GM23338 (cell line): ENCODE data around the gene PLEKHM1. TPM values are rescaled to one million over a fixed set of nuclear protein-coding genes. Genes with fewer than 3 reads are reported as not detected.

ENCODE experiments used
- ATAC-seq: fragments of 200-7000 bp; cut with Tn5 transposase; 3 replicates; pipeline ENCODE4 v1.9.1; 2020
- DNase-seq: peaks from one replicate; pipeline ENCODE4 v3.0.0-alpha.2; 2015; ENCODE audit warnings: low spot score
- H2AFZ ChIP-seq: fragments of 200-600 bp; sonication (generic); 2 replicates; pipeline ENCODE4 v1.8.0; 2016; ENCODE audit warnings: antibody characterized with exemption, mild to moderate bottlenecking, moderate library complexity
- H3F3A ChIP-seq: fragments of 200-600 bp; sonication (generic); replicated peaks from 2 replicates; pipeline ENCODE4 v1.8.0; 2017; ENCODE audit warnings: antibody characterized with exemption, mixed run types, low read depth
- H3K27ac ChIP-seq: fragments of 200-600 bp; sonication (generic); 2 replicates; pipeline ENCODE4 v1.6.1; 2016; ENCODE audit warnings: low read depth
- H3K27me3 ChIP-seq: fragments of 200-600 bp; sonication (generic); 2 replicates; pipeline ENCODE4 v1.8.0; 2016; ENCODE audit warnings: mild to moderate bottlenecking, mixed run types, moderate library complexity; ENCODE audit not compliant: insufficient read depth
- H3K36me3 ChIP-seq: fragments of 200-600 bp; sonication (generic); 2 replicates; pipeline ENCODE4 v1.8.0; 2016; ENCODE audit warnings: mild to moderate bottlenecking; ENCODE audit not compliant: insufficient read depth
- H3K4me1 ChIP-seq: fragments of 200-600 bp; sonication (generic); 2 replicates; pipeline ENCODE4 v1.8.0; 2016; ENCODE audit warnings: mild to moderate bottlenecking, moderate library complexity; ENCODE audit not compliant: insufficient read depth
- H3K4me2 ChIP-seq: fragments of 200-600 bp; sonication (generic); 2 replicates; pipeline ENCODE4 v1.7.1; 2017; ENCODE audit warnings: mixed run types
- H3K4me3 ChIP-seq: fragments of 200-600 bp; sonication (generic); 2 replicates; pipeline ENCODE4 v1.6.1; 2016; ENCODE audit warnings: mixed run types
- H3K79me2 ChIP-seq: fragments of 200-600 bp; sonication (generic); replicated peaks from 2 replicates; pipeline ENCODE4 v1.8.0; 2017; ENCODE audit warnings: mild to moderate bottlenecking; ENCODE audit not compliant: insufficient read depth
- H3K9me2 ChIP-seq: fragments of 200-600 bp; sonication (generic); 2 replicates; pipeline ENCODE4 v1.8.0; 2017; ENCODE audit not compliant: insufficient read depth
- H4K20me1 ChIP-seq: fragments of 200-600 bp; sonication (generic); replicated peaks from 2 replicates; pipeline ENCODE4 v1.8.0; 2017; ENCODE audit warnings: mild to moderate bottlenecking; ENCODE audit not compliant: insufficient read depth
- H3K27ac Mint-ChIP-seq: 2 replicates; pipeline ENCODE4 v1.8.0; 2020; ENCODE audit warnings: inconsistent platforms, mild to moderate bottlenecking, moderate library complexity, mixed read lengths
- H3K27me3 Mint-ChIP-seq: 3 replicates; pipeline ENCODE4 v1.8.0; 2022; ENCODE audit warnings: low read depth, mild to moderate bottlenecking, moderate library complexity, mixed read lengths, inconsistent platforms; ENCODE audit not compliant: insufficient read depth, poor library complexity
- H3K36me3 Mint-ChIP-seq: 3 replicates; pipeline ENCODE4 v1.8.0; 2021; ENCODE audit warnings: low read depth, mild to moderate bottlenecking, inconsistent platforms, moderate library complexity, mixed read lengths
- H3K4me1 Mint-ChIP-seq: 3 replicates; pipeline ENCODE4 v1.8.0; 2020; ENCODE audit warnings: mild to moderate bottlenecking, inconsistent platforms, mixed read lengths
- H3K4me3 Mint-ChIP-seq: 3 replicates; pipeline ENCODE4 v1.8.0; 2021; ENCODE audit warnings: moderate library complexity, mild to moderate bottlenecking, inconsistent platforms, mixed read lengths
- H3K9me3 Mint-ChIP-seq: 3 replicates; pipeline ENCODE4 v1.8.0; 2020; ENCODE audit warnings: moderate library complexity, mild to moderate bottlenecking, inconsistent platforms, mixed read lengths
- CREB1 ChIP-seq: fragments of 250-450 bp; sonication (Bioruptor Pico); IDR thresholded peaks from 2 replicates; pipeline ENCODE4 v1.5.0; 2020; ENCODE audit warnings: low read depth, mild to moderate bottlenecking, moderate library complexity
- CTCF ChIP-seq, 2 experiments: fragments of 200-600 bp in 1 of 2; sonication (generic) in 1 of 2; conservative IDR thresholded peaks; 2 replicates each; pipeline versions ENCODE4 v1.5.1 to v1.6.1; 2016 to 2017; ENCODE audit warnings: antibody characterized with exemption in 2 of 2, low read depth in 2 of 2, mild to moderate bottlenecking in 2 of 2, moderate library complexity in 1 of 2
- ETS1 ChIP-seq: IDR thresholded peaks from 2 replicates; pipeline ENCODE4 v1.6.1; 2016; ENCODE audit warnings: antibody characterized with exemption
- EZH2 ChIP-seq: fragments of 200-600 bp; sonication (generic); IDR thresholded peaks from one replicate; pipeline ENCODE4 v1.8.0; 2017; ENCODE audit warnings: antibody characterized with exemption, mild to moderate bottlenecking, low read depth; ENCODE audit not compliant: unreplicated experiment
- EZH2phosphoT487 ChIP-seq: fragments of 200-600 bp; sonication (generic); IDR thresholded peaks from one replicate; pipeline ENCODE4 v1.8.1; 2018; ENCODE audit warnings: antibody characterized with exemption; ENCODE audit not compliant: unreplicated experiment
- JUNB ChIP-seq: IDR thresholded peaks from one replicate; pipeline ENCODE4 v1.6.1; 2016; ENCODE audit warnings: antibody characterized with exemption; ENCODE audit not compliant: unreplicated experiment
- POLR2AphosphoS5 ChIP-seq: IDR thresholded peaks from 2 replicates; pipeline ENCODE4 v1.6.1; 2016; ENCODE audit warnings: antibody characterized with exemption, low read depth
- REST ChIP-seq: IDR thresholded peaks from one replicate; pipeline ENCODE4 v1.6.1; 2018; ENCODE audit warnings: antibody characterized with exemption; ENCODE audit not compliant: unreplicated experiment
- STAT1 ChIP-seq: IDR thresholded peaks from one replicate; pipeline ENCODE4 v1.6.1; 2016; ENCODE audit warnings: antibody characterized with exemption; ENCODE audit not compliant: unreplicated experiment
- ZNF331 ChIP-seq: fragments of 250-450 bp; sonication (Bioruptor Pico); IDR thresholded peaks from 2 replicates; pipeline ENCODE4 v1.5.0; 2020; ENCODE audit warnings: low read depth, mild to moderate bottlenecking, moderate library complexity
- ZNF462 ChIP-seq: fragments of 250-450 bp; sonication (Bioruptor Pico); IDR thresholded peaks from 2 replicates; pipeline ENCODE4 v1.5.0; 2020; ENCODE audit warnings: mild to moderate bottlenecking, moderate library complexity
- polyA plus RNA-seq: library from polyadenylated mRNA; unstranded; fragments of >200 nt; fragmentation: Nextera tagmentation; extraction: Ambion mirVana; gene quantifications from 2 replicates; pipeline ENCODE4 v1.2.1, GENCODE V29; 2016
- total RNA-seq: library from RNA; depleted of rRNA; stranded (reverse); fragments of >200 nt; shearing (Covaris generic); gene quantifications from 2 replicates; pipeline ENCODE4 v1.2.3, GENCODE V29; 2014

PLEKHM1 gene
- total and polyA plus RNA-seq, 2 experiments from 2014 or later = 4.4 to 17.9 TPM

- TF ChIP-seq ETS1 = no peak
- no peak for TF ChIP-seq STAT1
- no peak for TF ChIP-seq CREB1 (CRISPR knock-in tag)
- TF ChIP-seq EZH2phosphoT487 = no peak
Measured at GRCh38 chr17:45429339-45430005, 61.0 kb downstream of the PLEKHM1 start (continued).

- H3K36me3 Mint-ChIP-seq = peaks cover 3% of the 10 kb centered on the region; the same call in 1 of the 3 replicates
- H3K36me3 ChIP-seq = no peaks in the 10 kb centered on the region
- H3K27me3 Mint-ChIP-seq = peaks cover 49% of the 10 kb centered on the region
- peak overlapping the region; percentile 56 for H2AFZ ChIP-seq
- peak overlapping the region; percentile 65 for H3K4me3 Mint-ChIP-seq
- H3K27ac ChIP-seq = no peak overlapping the region
- peaks cover 47% of the 10 kb centered on the region for H3K27me3 ChIP-seq
- H3K9me2 ChIP-seq = no peaks in the 10 kb centered on the region
- H3K4me3 ChIP-seq = peak overlapping the region; percentile 84
- TF ChIP-seq ZNF462 (CRISPR knock-in tag) (no peak), POLR2AphosphoS5 (no peak), CTCF (conservative IDR thresholded peaks at IDR 0.05; ENCODE audit: low read depth in 2 of 2) (no peak), ETS1 (no peak), EZH2 (peak; percentile 10), ZNF331 (CRISPR knock-in tag) (no peak), REST (no peak), JUNB (no peak)
- H3F3A ChIP-seq = peaks cover 29% of the 10 kb centered on the region
- ATAC-seq = no peak
- no peaks in the 10 kb centered on the region for H3K79me2 ChIP-seq
- no peak overlapping the region for H3K27ac Mint-ChIP-seq
- H3K4me1 ChIP-seq = peaks cover 21% of the 10 kb centered on the region
- DNase-seq = peak; percentile 66
- no peaks in the 10 kb centered on the region for H4K20me1 ChIP-seq
- peaks cover 41% of the 10 kb centered on the region for H3K4me1 Mint-ChIP-seq
- peaks cover 6% of the 10 kb centered on the region for H3K9me3 Mint-ChIP-seq
- H3K4me2 ChIP-seq = peak overlapping the region; percentile 94
Measured at GRCh38 chr17:45428931-45429338, 61.6 kb downstream of the PLEKHM1 start.
